Heart right ventricle (tissue), 16 donors: ENCODE data around the gene PCGF5. TPM values are rescaled to one million over a fixed set of nuclear protein-coding genes. Genes with fewer than 3 reads are reported as not detected.
"Not testable (repeated sequence)": the region's sequence is repeated elsewhere in the genome, so short reads cannot be mapped to it uniquely, and the experiment has no call there.

Source experiments
- ATAC-seq, 8 donors: fragments of 200-7000 bp; cut with Tn5 transposase; one replicate each; pipeline ENCODE4 v1.9.1; 2020; ENCODE audit warnings: mild to moderate bottlenecking in 8 of 8, moderate library complexity in 8 of 8, moderate number of reproducible peaks in 1 of 8
- DNase-seq, 2 donors: peaks; one replicate each; pipeline ENCODE4 v3.0.0-alpha.2; 2020
- H3K27ac ChIP-seq, 10 donors: fragments of 200-600 bp; sonication (generic) in 2 of 10; one replicate each; pipeline versions ENCODE4 v1.5.0 to v1.8.0; 2020 to 2022; ENCODE audit warnings: mild to moderate bottlenecking in 3 of 10
- H3K27me3 ChIP-seq, 7 donors: fragments of 200-600 bp; one replicate each; pipeline ENCODE4 v1.8.0; 2021 to 2022; ENCODE audit warnings: mild to moderate bottlenecking in 2 of 7
- H3K36me3 ChIP-seq, 9 donors: fragments of 200-600 bp; sonication (generic) in 1 of 9; one replicate each; pipeline versions ENCODE4 v1.5.0 to v1.8.0; 2020 to 2022; ENCODE audit warnings: mild to moderate bottlenecking in 2 of 9
- H3K4me1 ChIP-seq, 9 donors: fragments of 200-600 bp; sonication (generic) in 1 of 9; one replicate each; pipeline versions ENCODE4 v1.5.0 to v1.8.0; 2020 to 2022; ENCODE audit warnings: mild to moderate bottlenecking in 4 of 9
- H3K4me3 ChIP-seq, 10 donors: fragments of 200-600 bp; sonication (generic) in 2 of 10; one replicate each; pipeline versions ENCODE4 v1.5.0 to v1.8.0; 2020 to 2022; ENCODE audit warnings: mild to moderate bottlenecking in 7 of 10, moderate library complexity in 2 of 10
- H3K9me3 ChIP-seq, 11 donors: fragments of 200-600 bp in 10 of 11; sonication (generic) in 2 of 11; one replicate each; pipeline versions ENCODE4 v1.5.0 to v1.8.0; 2013 to 2022; ENCODE audit warnings: mild to moderate bottlenecking in 2 of 11, control low read depth in 1 of 11, moderate library complexity in 1 of 11
- CTCF ChIP-seq, 9 donors: fragments of 200-600 bp; sonication (generic) in 2 of 9; IDR thresholded peaks; one replicate each; pipeline versions ENCODE4 v1.5.0 to v1.8.0; 2021 to 2022; ENCODE audit warnings: antibody characterized with exemption in 9 of 9, mild to moderate bottlenecking in 5 of 9, moderate library complexity in 1 of 9
- WGBS, 2 donors: extraction: QIAGEN DNeasy Blood & Tissue Kit; methylation state at CpG; one replicate each; pipeline ENCODE4 v1.1.7; 2013; ENCODE audit warnings: inconsistent platforms in 1 of 2; 5-methylcytosine and 5-hydroxymethylcytosine counted together
- intact Hi-C, 10 donors: fragments of 100-400 bp; cut with DNase I; formaldehyde crosslinking; loops; one replicate each; pipeline versions ENCODE4 v1.11.1 to v1.14.2; 2022
- polyA plus RNA-seq, 2 donors: library from polyadenylated mRNA; stranded (reverse); fragments of 200-250 nt; gene quantifications; one replicate each; pipeline ENCODE4 v1.2.3, GENCODE V29; 2013
- total RNA-seq, 10 donors: library from RNA; stranded (reverse); fragmentation: NEBNext Ultra II Directional in 3 of 10; extraction: Animal tissue kit (Norgen Biotek cat#: 25700) in 3 of 10; gene quantifications; one replicate each; pipeline versions ENCODE4 v1.2.1 to v1.2.4, GENCODE V29; 2021 to 2023
- donor health status: Arrhythmogenic right ventricular cardiomyopathy.
- donor health status: ischemic (EF 13 %, LVEDD 7.1; RV severe dilation, severe dysfunction).
- donor health status: healthy with polysubstance abuse.
- donor health status: DM: no; HTN: yes; CAD: no.
- donor health status: DM: no; HTN: no; CAD: no.
- donor health status: ischemic (EF 25% LVEDD 6.9; RV normal size, moderate dysfunction).
- donor health status: ischemic (EF 25% LVEDD 5.7; RV mildly dilated, moderate dysfunction).
- donor health status: healthy.
- donor health status: DM: yes; HTN: yes; CAD: no.
- donor health status: Ischemic cardiomyopathy.
- donor health status: ischemic (EF 35%, LVEDD 5.7; RV mildly dilated, moderate dysfunction).
- donor health status: nonischemic (EF 11% LVEDD 7.7; RV severe dilation, severe dysfunction).
- donor health status: DM: yes; HTN: yes; CAD: no.
- donor health status: PGD.
- donor health status: ischemic (EF 29% LVEDD 5.4; RV normal size, mild dysfunction).
- donor health status: nonischemic (EF 23%, LVEDD 6.1; RV moderate dilation, normal function).

Gene PCGF5
- total and polyA plus RNA-seq, 12 donors, result 46.2 to 104 (median 76.5) TPM

GRCh38 chr10:91253300-91253699, 32.8 kb downstream of the PCGF5 start:
- no peaks in the 10 kb centered on the region for H3K27me3 ChIP-seq
- ATAC-seq, result no peak
- peaks cover 0 to 86% (median 36%) of the 10 kb centered on the region in 9 donors for H3K36me3 ChIP-seq
- peaks cover 0 to 14% (median 0%) of the 10 kb centered on the region in 11 donors for H3K9me3 ChIP-seq
- H3K4me1 ChIP-seq, result peaks cover 0 to 22% (median 12%) of the 10 kb centered on the region in 9 donors
- DNase-seq, result no peak
- no peak for TF ChIP-seq CTCF (IDR thresholded peaks at IDR 0.05)
- no peak overlapping the region for H3K4me3 ChIP-seq
- 90 to 92% methylated on average over 4 of the region's 4 CpGs for WGBS, 2 donors
- no peak overlapping the region for H3K27ac ChIP-seq
- intact Hi-C loops, result loop anchor here (2.0 to 10.0 kb wide), 10 partner anchors 91 to 344 kb away; no protein-coding TSS in a partner anchor

- H3K9me3 ChIP-seq, result peaks cover 0 to 14% (median 0%) of the 10 kb centered on the region in 11 donors
- no peak for ATAC-seq
- peaks cover 0 to 5% (median 0%) of the 10 kb centered on the region in 9 donors for H3K4me1 ChIP-seq
- no peak overlapping the region for H3K4me3 ChIP-seq
- H3K27ac ChIP-seq, result no peak overlapping the region
- no peak for TF ChIP-seq CTCF (IDR thresholded peaks at IDR 0.05)
- no peaks in the 10 kb centered on the region for H3K27me3 ChIP-seq
- peaks cover 0 to 87% (median 35%) of the 10 kb centered on the region in 9 donors for H3K36me3 ChIP-seq
- 92 to 95% methylated on average over 3 of the region's 3 CpGs for WGBS, 2 donors
- DNase-seq, result no peak
- intact Hi-C loops, result loop anchor here in 6 of 10 donors (10.0 kb wide), 3 partner anchors 213 to 343 kb away; no protein-coding TSS in a partner anchor
These were observed 36.8 kb downstream of the PCGF5 start for GRCh38 chr10:91257310-91257709.

- H3K27ac ChIP-seq, intact Hi-C loops, H3K4me1 ChIP-seq, DNase-seq, ATAC-seq, H3K27me3 ChIP-seq, H3K4me3 ChIP-seq, H3K9me3 ChIP-seq: not testable (repeated sequence)
- peaks cover 0 to 87% (median 15%) of the 10 kb centered on the region in 9 donors for H3K36me3 ChIP-seq
- WGBS, 2 donors, result 87 to 90% methylated on average over 2 of the region's 3 CpGs
These were observed 40.0 kb downstream of the PCGF5 start for GRCh38 chr10:91260417-91260816.

- intact Hi-C loops, result no loop called here
- no peaks in the 10 kb centered on the region for H3K9me3 ChIP-seq
- DNase-seq (no peak), ATAC-seq (no peak)
- H3K4me3 ChIP-seq, result no peak overlapping the region
- no peaks in the 10 kb centered on the region for H3K4me1 ChIP-seq
- TF ChIP-seq CTCF (IDR thresholded peaks at IDR 0.05), result no peak
- no peaks in the 10 kb centered on the region for H3K27me3 ChIP-seq
- WGBS, 2 donors, result 91 to 95% methylated on average over 1 of the region's 1 CpG
- H3K27ac ChIP-seq, result no peak overlapping the region
- H3K36me3 ChIP-seq, result peaks cover 0 to 96% (median 19%) of the 10 kb centered on the region in 9 donors
These were observed 51.4 kb downstream of the PCGF5 start for GRCh38 chr10:91271886-91272285.

- intact Hi-C loops, result no loop called here
- H3K27me3 ChIP-seq, result no peaks in the 10 kb centered on the region
- peak overlapping the region in 2 of 10 donors; percentile 23 to 29 for H3K27ac ChIP-seq
- TF ChIP-seq CTCF (IDR thresholded peaks at IDR 0.05), result no peak
- peaks cover 11 to 47% (median 22%) of the 10 kb centered on the region in 9 donors for H3K4me1 ChIP-seq
- no peaks in the 10 kb centered on the region for H3K9me3 ChIP-seq
- H3K36me3 ChIP-seq, result peaks cover 0 to 36% (median 0%) of the 10 kb centered on the region in 9 donors
- WGBS, 2 donors, result 51 to 64% methylated on average over 6 of the region's 6 CpGs
- ATAC-seq, result peak in 6 of 8 donors; percentile 32 to 70 (median 48)
- H3K4me3 ChIP-seq, result no peak overlapping the region
- no peak for DNase-seq
These were observed 64.1 kb downstream of the PCGF5 start for GRCh38 chr10:91284486-91285090.
